GM12878 (cell line): ENCODE results near the gene SCN4A. TPM values are rescaled to one million over a fixed set of nuclear protein-coding genes. Genes with fewer than 3 reads are reported as not detected.

Source experiments
- ATAC-seq: fragments of 200-7000 bp; cut with Tn5 transposase; 3 replicates; pipeline ENCODE4 v1.9.1; 2020; ENCODE audit warnings: mild to moderate bottlenecking, moderate library complexity
- BruUV-seq: library from RNA; stranded (reverse); fragments of 400-500 nt; replicated peaks from 2 replicates; lab custom pipeline; 2021; lab: Mats Ljungman, UMichigan
- CTCF ChIA-PET: fragments of 300-600 bp; sonication (Branson Sonifier 250); formaldehyde crosslinking; extraction: SDS; loops from one replicate; lab custom pipeline; 2021; ENCODE audit warnings: inconsistent platforms; lab: Yijun Ruan, JAX
- POLR2A ChIA-PET: fragments of 350-600 bp; formaldehyde crosslinking; extraction: SDS; loops from one replicate; lab custom pipeline; 2021; ENCODE audit warnings: inconsistent platforms; lab: Charles Lee
- RAD21 ChIA-PET: fragments of 300-600 bp; sonication (Branson Sonifier 250); formaldehyde crosslinking; loops from one replicate; lab custom pipeline; 2023; ENCODE audit warnings: antibody characterized with exemption; ENCODE audit not compliant: unreplicated experiment; lab: Charles Lee
- SMC1A ChIA-PET: fragments of 300-600 bp; sonication (Branson Sonifier 250); formaldehyde crosslinking; loops from one replicate; lab custom pipeline; 2023; ENCODE audit not compliant: unreplicated experiment, uncharacterized antibody; lab: Charles Lee
- DNase-seq: peaks from one replicate; pipeline ENCODE4 v3.0.0-alpha.2; 2011; ENCODE audit warnings: low read depth, low spot score
- FAIRE-seq: peaks from 3 replicates; lab custom pipeline; 2011; peaks lifted over from hg19 to GRCh38; lab: Jason Lieb, UNC
- H2AFZ ChIP-seq: 2 replicates; pipeline ENCODE4 v1.6.0; 2011; ENCODE audit warnings: low read depth, low read length, control low read depth; ENCODE audit not compliant: control insufficient read depth
- H3K27ac ChIP-seq: 2 replicates; pipeline ENCODE4 v1.5.1; 2011; ENCODE audit warnings: control low read depth; ENCODE audit not compliant: control insufficient read depth, insufficient read depth
- H3K27me3 ChIP-seq, 2 experiments: replicated peaks in 1 of 2; 2 replicates each; pipeline versions ENCODE4 v1.6.0 to v1.6.1; 2011; ENCODE audit warnings: low read length in 1 of 2; ENCODE audit not compliant: control insufficient read depth in 2 of 2, insufficient read depth in 2 of 2
- H3K36me3 ChIP-seq, 2 experiments: 2 replicates each; pipeline ENCODE4 v1.5.1; 2011; ENCODE audit warnings: low read length in 1 of 2; ENCODE audit not compliant: control insufficient read depth in 2 of 2, insufficient read depth in 2 of 2
- H3K4me1 ChIP-seq: 2 replicates; pipeline ENCODE4 v1.6.1; 2011; ENCODE audit warnings: mild to moderate bottlenecking, low read length, moderate library complexity, mixed read lengths; ENCODE audit not compliant: control insufficient read depth, insufficient read depth
- H3K4me2 ChIP-seq: 2 replicates; pipeline ENCODE4 v1.6.0; 2011; ENCODE audit warnings: control low read depth; ENCODE audit not compliant: control insufficient read depth, insufficient read depth
- H3K4me3 ChIP-seq: fragments of 200-600 bp; sonication (generic); 2 replicates; pipeline ENCODE4 v1.5.1; 2016
- H3K79me2 ChIP-seq: 2 replicates; pipeline ENCODE4 v1.6.0; 2011; ENCODE audit warnings: low read length; ENCODE audit not compliant: control insufficient read depth, insufficient read depth
- H3K9ac ChIP-seq: 2 replicates; pipeline ENCODE4 v1.8.0; 2011; ENCODE audit warnings: low read length, control low read depth, mixed read lengths; ENCODE audit not compliant: control insufficient read depth, insufficient read depth
- H3K9me3 ChIP-seq: replicated peaks from 3 replicates; pipeline ENCODE4 v1.5.1; 2011; ENCODE audit warnings: mild to moderate bottlenecking, low read length; ENCODE audit not compliant: control insufficient read depth, insufficient read depth
- H4K20me1 ChIP-seq: 2 replicates; pipeline ENCODE4 v1.6.0; 2011; ENCODE audit not compliant: control insufficient read depth, insufficient read depth
- PAX5 ChIP-seq: IDR thresholded peaks from 2 replicates; pipeline ENCODE4 v1.6.1; 2011; ENCODE audit warnings: low read depth, low read length, borderline replicate concordance
- RELA ChIP-seq: fragments of 450-650 bp; IDR thresholded peaks from 2 replicates; pipeline ENCODE4 v1.8.0; 2014; ENCODE audit warnings: borderline replicate concordance; ENCODE audit not compliant: partially characterized antibody
- ZNF274 ChIP-seq: IDR thresholded peaks from one replicate; pipeline ENCODE4 v1.8.0; 2011; ENCODE audit not compliant: insufficient read length, insufficient read depth
- WGBS: methylation state at CpG from one replicate; pipeline ENCODE4 v1.1.6; 2016; ENCODE audit warnings: low lambda C conversion rate; ENCODE audit not compliant: insufficient replicate concordance, insufficient coverage; ENCODE audit errors: missing lambda C conversion rate; 5-methylcytosine and 5-hydroxymethylcytosine counted together
- in situ Hi-C: fragments of 300-500 bp; cut with MboI; formaldehyde crosslinking; loops from 9 replicates; pipeline ENCODE4 v1.14.3; 2018; ENCODE audit warnings: mixed read lengths
- intact Hi-C: fragments of 100-400 bp; cut with micrococcal nuclease; formaldehyde crosslinking; loops from one replicate; pipeline ENCODE4 v1.14.2; 2022; ENCODE audit not compliant: unreplicated experiment
- polyA plus RNA-seq, 11 experiments: library from polyadenylated mRNA; depleted of rRNA in 4 of 11; unstranded in 6 of 11; stranded (reverse) in 5 of 11; fragments of >200 nt; fragmentation: Nextera tagmentation in 4 of 11; fragmentation: Illumina TruSeq in 1 of 11; extraction: Ambion mirVana in 4 of 11; extraction: Trizol in 1 of 11; gene quantifications; 1 replicate in 1 of 11; 2 replicates in 10 of 11; pipeline versions ENCODE4 v1.2.1 to v1.2.3, GENCODE V29; 2011 to 2016; ENCODE audit warnings: inconsistent platforms in 2 of 11, missing spikeins in 2 of 11, low read depth in 1 of 11
- total RNA-seq, 4 experiments: library from RNA; depleted of rRNA in 3 of 4; stranded (reverse); fragments of >200 nt in 3 of 4; fragmentation: Illumina TruSeq in 1 of 4; extraction: Trizol in 1 of 4; gene quantifications; 2 replicates each; pipeline versions ENCODE4 v1.2.1 to v1.2.3, GENCODE V29; 2013 to 2021
- TF ChIP-seq, protein P1 (sequence below): fragments of 450-650 bp; IDR thresholded peaks from 2 replicates; pipeline ENCODE4 v1.6.1; 2016; ENCODE audit warnings: mild to moderate bottlenecking

SCN4A gene
- total and polyA plus RNA-seq, 10 of the 15 experiments (the other 5 are each of a cell fraction or from before 2014, with no cell fraction given) = under 0.01 to 0.15 (median 0.07) TPM; not detected in 4

DNA sequence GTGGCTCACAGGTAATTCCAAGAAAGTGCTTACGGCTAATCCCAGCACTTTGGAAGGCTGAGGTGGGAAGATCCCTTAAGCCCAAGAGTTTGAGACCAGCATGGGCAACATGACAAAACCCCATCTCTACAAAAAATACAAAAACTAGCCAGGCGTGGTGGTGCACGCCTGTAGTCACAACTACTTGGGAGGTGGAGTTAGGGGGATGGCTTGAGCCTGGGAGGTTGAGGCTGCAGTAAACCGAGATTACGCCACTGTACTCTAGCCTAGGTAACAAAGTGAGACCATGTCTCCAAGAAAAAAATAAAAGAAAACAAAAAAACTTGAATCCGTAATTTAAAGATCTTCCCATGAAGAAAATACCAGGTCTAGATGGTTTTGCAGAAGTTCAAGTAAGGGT, 42.7 kb upstream of the SCN4A start:
- no peak overlapping the region for H3K9ac ChIP-seq
- no peak overlapping the region for H2AFZ ChIP-seq
- WGBS = 94% methylated on average over 6 of the region's 6 CpGs
- no peaks in the 10 kb centered on the region for H4K20me1 ChIP-seq
- BruUV-seq = no TSS peak
- H3K27me3 ChIP-seq = no peaks in the 10 kb centered on the region
- DNase-seq = no peak
- ChIA-PET SMC1A (no interaction called here), RAD21 (no interaction called here), POLR2A (no interaction called here), CTCF (no interaction called here)
- peak overlapping the region; percentile 49 for H3K4me2 ChIP-seq
- in situ Hi-C loops (no loop called here), intact Hi-C loops (loop anchor here (5.0 kb wide), 1 partner anchor 63 kb away; no protein-coding TSS in a partner anchor)
- peak overlapping the region; percentile 40 for H3K27ac ChIP-seq
- peaks cover 66% of the 10 kb centered on the region for H3K79me2 ChIP-seq
- H3K36me3 ChIP-seq = no peaks in the 10 kb centered on the region
- 0 out of 2 replicates have a peak, but pooled peaks have one; percentile 15 for TF ChIP-seq PAX5
- TF ChIP-seq ZNF274 = no peak
- TF ChIP-seq RELA = no peak
- TF ChIP-seq, protein P1, sequence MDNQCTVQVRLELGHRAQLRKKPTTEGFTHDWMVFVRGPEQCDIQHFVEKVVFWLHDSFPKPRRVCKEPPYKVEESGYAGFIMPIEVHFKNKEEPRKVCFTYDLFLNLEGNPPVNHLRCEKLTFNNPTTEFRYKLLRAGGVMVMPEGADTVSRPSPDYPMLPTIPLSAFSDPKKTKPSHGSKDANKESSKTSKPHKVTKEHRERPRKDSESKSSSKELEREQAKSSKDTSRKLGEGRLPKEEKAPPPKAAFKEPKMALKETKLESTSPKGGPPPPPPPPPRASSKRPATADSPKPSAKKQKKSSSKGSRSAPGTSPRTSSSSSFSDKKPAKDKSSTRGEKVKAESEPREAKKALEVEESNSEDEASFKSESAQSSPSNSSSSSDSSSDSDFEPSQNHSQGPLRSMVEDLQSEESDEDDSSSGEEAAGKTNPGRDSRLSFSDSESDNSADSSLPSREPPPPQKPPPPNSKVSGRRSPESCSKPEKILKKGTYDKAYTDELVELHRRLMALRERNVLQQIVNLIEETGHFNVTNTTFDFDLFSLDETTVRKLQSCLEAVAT = peak; percentile 92
- no peak for ATAC-seq
- FAIRE-seq = no peak
- H3K4me3 ChIP-seq = peak overlapping the region; percentile 55
- H3K4me1 ChIP-seq = peaks cover 4% of the 10 kb centered on the region
- no peaks in the 10 kb centered on the region for H3K9me3 ChIP-seq
